GM19035 (cell line): ENCODE results near the gene UST.
"Not testable (repeated sequence)": the region's sequence is repeated elsewhere in the genome, so short reads cannot be mapped to it uniquely, and the experiment has no call there.

ENCODE experiments used
- ATAC-seq: cut with Tn5 transposase; IDR thresholded peaks from one replicate; pipeline ENCODE4 v1.9.1; 2021; ENCODE audit not compliant: unreplicated experiment

UST gene

DNA sequence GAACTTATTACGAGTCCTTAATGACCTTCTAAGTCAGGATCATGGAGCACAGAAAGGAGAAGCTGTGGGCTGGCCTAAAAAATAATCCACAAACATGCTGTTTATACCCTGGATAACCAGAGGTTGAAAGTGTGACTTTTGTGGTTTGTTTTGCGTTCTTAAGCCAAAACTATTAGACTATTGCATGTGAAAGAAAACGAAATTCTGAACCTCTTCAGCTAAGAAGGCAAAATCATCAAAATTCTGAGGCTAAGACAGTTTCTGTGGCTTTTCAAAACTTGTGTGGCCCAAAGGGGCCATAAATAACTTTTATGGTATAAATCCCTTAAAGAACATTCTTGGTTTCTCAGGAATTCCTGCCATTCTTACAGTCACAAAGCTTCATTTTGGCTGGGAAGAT is 251.0 kb downstream of the UST start:
- ATAC-seq, result no peak

DNA sequence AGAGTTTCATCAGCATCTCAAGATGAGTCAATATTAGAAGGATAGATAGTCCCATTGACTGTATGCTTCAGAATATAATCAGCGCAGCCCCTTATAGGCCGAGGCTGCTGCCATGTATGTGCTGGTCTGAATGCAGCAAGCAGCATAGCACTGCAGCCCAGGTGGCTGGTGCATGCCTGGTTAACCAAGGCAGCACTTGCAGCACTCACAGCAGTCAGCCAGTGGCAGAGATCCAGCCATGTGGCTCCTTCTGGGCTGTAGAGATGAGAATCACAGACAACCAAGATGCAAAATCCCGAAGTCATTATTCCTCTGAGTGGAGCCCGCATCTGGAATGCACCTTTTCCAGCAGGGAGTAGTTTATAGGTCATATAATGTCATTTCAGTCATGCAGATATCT is 251.9 kb downstream of the UST start:
- ATAC-seq, result no peak

DNA sequence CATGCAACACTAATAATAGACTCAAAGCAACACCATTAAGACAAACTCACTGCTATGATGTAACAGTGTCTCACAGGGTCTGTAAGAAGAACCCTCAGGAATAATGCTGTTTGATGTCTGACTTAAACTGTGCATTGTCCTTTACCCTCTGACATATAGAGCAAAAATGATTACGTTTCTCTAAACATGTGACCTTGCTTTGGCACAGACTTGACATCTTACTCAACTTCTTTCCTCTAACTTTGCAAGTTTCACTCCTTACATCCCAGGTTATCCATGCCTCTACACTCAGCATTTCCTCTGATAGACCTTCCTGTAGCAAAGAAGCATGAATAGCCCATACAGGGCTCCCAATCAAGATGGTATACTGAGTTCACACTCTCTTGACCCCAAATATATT is 252.7 kb downstream of the UST start:
- no peak for ATAC-seq

DNA sequence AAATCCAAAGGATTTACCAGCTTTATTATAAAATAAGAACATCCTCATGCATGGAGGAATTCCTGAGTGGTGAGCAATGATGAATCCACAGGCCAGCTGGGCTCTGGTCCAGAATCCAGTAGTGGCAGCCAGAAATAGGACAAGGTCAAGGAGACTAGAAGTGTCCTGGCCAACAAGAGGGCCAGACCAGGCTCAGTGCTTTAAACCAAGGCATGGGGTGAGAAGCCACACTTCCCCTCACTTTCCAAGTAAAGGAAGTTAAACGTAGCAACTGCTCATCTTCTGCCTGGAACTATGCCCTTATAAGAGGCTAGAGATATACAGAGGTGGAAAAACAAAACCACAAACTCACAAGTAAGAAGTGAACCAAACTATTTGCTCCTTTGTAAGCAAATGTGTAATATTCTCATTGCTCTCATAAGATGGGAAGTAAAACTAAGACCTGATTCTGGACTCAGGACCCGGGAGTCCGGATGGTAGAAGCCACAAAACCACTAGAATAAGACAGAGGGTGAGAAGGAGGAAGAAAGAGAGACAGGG is 253.2 kb downstream of the UST start:
- no peak for ATAC-seq

DNA sequence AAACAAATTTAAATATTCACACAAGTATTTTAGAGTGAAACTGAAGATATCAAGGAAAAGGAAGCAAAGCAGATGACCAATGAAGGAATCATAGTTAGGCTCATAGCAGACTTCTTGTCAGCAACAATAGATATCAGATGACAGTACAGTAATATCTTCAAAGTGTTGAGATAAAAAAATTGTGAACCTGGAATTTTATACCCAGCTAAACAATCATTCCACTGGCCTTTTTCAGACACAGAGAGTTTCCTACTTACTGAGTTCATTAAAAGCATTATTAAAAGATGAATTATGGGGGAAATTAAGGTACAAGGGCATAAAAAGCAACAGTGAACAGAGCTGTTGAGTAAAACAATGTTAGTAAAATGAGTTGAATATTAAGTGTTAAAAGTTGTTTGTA is 254.6 kb downstream of the UST start:
- no peak for ATAC-seq

DNA sequence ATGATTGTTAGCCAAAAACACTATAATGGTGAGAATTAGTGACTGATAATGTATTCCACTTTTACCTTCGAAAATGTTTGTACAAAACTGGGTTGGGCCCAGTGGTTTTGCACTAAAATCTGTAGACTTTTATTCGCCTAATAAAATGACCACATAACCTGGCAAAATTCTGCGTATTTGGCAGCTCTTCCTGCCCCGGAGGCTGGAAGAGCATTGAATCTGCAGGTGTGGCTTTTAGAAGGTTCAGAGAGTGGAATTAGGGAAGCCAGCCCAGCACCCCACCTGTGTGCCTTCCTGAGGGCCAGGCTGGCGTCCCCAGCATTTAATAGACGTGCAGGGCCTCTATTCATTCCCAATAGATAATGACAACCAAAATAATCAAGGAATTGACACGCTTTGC is 256.7 kb downstream of the UST start:
- ATAC-seq, result no peak

DNA sequence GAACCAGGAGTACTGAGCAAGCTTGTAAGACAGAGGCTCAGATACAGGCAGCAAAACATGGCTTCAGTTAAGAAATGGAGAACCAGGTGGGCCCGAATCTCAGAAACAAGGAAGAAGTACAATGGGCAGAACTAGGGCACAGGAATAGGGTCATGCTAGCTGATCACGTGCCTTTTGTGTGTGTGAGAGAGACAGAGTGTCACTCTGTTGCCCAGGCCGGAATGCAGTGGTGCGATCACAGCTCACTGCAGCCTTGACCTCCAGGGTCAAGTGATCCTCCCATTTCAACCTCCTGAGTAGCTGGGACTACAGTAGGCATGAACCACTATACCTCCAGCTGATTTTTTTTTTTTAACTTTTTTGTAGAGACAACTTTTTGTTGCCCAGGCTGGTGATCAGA is 257.8 kb downstream of the UST start:
- ATAC-seq, result no peak

GRCh38 chr6:149006236-149006635 is 259.4 kb downstream of the UST start:
- ATAC-seq, result not testable (repeated sequence)

DNA sequence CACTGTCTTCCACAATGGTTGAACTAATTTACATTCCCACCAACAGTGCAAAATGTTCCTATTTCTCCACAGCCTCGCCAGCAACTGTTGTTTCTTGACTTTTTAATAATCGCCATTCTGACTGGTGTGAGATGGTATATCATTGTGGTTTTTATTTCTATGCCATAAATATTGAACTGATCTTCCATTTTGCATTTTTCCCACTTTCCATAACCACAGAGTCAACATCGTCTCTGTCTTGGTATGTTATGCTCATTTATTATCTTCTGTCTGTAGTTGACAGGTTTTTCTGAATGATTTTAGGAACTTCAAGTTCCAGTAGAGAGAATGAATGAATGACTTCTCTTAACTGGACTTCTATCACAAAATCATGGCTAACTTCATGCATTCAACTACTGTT is 259.8 kb downstream of the UST start:
- ATAC-seq, result no peak

DNA sequence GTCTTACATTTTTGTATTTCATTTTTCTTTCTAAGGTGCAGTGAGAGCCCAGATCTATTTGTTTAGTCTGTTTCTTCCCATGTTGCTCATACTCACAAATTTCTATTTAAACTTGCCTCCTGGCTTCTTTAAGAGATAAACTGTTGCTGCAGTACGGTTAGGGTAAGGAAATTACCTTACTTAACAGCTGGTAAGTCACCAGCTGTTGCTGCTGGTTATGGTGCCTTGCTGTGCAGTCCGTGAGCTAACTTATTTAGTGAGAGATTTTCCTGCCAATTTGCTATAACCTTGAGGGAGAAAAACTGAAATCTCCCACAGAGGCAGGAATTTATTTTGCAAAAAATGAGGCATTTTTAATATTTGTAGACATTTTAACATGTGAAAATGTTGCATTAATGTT is 261.0 kb downstream of the UST start:
- ATAC-seq, result no peak

- no peak for ATAC-seq
These were observed 261.9 kb downstream of the UST start for GRCh38 chr6:149008741-149009140.

- no peak for ATAC-seq
These were observed 265.3 kb downstream of the UST start for GRCh38 chr6:149012040-149012545.

DNA sequence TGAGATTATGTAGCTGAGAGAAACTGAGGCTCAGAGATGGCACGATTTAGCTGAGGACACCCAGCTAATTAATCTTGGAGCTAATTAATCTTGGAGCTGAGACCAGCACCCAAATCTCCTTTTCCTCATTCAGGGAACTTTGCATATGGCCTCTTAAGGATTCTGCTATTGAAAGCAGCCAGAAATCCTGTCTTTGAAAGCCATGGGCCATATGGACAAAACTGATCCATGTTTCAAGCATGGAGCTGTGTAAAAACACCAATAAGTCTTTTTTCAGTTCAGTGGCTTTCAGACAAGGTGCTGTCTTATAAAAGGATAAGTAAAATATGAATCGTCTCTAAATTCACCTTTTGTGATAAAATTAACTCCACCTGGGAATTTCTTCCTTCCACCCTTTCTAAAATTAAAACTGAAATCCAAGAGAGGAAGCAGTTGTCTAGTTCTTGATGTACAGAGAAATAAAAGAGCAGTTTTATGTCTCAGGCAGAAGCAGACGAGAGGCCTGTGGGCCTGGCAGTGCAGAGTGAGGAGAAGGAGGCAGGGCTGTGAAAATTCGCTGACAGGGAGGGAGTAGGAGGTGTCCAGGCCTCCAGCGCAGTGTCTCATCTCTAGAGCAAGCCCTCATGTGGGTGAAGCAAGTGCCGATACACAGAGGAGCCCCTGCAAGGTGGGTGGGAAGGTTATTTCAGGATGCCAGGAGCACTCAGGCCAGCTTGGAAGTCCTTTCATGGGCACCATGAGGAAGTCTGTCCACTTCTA is 266.9 kb downstream of the UST start:
- no peak for ATAC-seq

DNA sequence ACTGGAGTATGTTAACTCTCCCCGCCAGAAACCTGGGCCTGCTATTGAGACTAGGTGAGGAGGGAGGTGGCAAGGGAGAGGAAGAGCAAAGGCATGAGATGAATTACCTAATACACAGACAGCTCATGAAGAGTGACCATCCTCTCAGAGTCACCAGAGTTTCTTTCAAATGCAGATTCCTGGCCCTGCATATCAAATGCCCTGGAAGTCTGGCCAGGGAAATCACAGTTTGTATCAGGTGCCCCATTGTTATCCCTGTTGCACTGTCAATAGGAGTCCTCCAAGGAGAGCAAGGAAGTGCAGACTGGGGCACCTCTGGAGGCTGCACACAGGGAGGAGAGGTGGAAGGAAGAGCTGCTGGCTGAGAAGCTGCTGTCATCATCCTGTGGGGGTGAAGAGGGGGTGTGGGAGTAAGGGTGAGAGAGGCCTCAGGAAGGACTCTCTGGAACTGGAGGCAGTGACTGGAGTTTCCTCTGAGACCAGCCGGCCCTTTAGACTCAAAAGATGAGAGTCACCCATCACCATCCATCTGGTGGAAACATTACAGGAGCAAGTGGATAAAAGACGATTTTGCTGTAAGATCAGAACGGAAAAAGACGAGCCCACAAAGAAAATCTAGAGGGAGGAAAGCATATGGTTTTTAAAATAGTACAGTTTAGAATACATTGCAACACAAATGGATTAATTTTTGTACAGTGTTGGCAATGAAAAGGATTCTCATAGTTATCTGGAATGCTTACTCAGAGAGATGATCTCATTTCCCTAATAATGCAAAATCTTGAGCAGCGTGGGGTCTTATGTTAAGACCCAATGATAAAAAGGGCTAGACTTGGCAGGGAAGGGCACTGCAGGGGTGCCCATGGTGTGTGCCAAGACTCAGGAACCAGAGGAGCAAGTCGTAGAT is 268.1 kb downstream of the UST start:
- ATAC-seq, result no peak

- no peak for ATAC-seq
These were observed 269.0 kb downstream of the UST start for GRCh38 chr6:149015535-149016525.

- no peak for ATAC-seq
These were observed 269.9 kb downstream of the UST start for GRCh38 chr6:149016716-149017115.

DNA sequence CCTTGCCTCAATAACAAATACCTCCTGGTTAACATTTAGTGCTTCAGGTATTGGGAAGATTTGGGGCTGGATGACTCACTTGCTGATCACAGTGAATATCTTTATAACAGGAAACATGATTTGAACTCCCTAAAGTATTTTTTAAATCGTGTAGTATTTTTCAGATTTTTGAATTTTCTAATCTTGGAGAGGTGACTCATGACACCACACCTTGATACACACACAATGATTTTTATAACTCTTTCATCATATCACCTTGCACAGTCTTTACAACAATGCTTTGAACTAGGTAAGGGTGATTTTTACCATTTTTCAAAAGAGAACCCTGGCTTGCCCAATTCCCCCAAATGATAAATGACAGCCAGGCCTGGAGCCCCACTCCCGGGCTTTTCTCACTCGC is 273.5 kb downstream of the UST start:
- ATAC-seq, result no peak

DNA sequence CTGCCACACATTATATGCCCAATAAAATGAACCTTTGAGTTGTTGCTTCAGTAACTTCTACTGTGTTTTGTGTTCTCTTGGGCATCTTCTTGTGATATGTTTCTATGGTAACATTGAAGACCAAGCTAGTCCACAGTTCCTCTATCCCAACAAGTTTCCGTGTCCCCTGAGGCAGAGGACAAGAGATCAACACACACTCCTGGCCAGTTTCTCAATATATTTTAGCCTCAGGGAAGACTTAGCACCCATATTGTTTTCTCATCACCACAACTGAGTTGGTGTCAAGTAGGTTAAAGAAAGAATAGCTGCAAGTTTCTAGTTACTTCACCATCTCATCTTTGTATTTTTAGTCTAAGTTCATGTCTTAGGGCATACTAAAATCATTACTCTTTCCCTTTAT is 277.5 kb downstream of the UST start:
- no peak for ATAC-seq

DNA sequence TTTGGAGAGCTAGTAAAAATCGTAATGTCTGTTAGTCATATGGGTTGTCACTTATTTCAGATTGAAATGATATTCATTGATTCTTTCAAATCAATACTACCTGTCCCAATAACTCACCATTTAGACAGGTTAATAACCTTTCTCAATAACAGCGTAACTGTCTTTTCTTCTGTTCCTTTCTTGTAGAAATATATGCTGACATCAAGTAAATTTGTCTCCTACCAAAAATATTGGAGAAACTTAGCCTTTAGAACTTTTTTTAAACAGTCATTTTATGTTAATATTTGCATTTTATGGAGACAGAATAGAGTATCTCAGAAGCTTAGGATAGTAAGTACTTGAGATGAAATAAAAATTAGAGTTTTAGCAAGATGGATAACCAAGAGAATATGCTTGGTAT is 278.2 kb downstream of the UST start:
- ATAC-seq, result no peak

- ATAC-seq, result no peak
These were observed 279.7 kb downstream of the UST start for GRCh38 chr6:149026530-149026942.

GRCh38 chr6:149027484-149027883 is 280.7 kb downstream of the UST start:
- no peak for ATAC-seq
